GM23338 (cell line): ENCODE results near the gene ELL3. TPM values are rescaled to one million over a fixed set of nuclear protein-coding genes. Genes with fewer than 3 reads are reported as not detected.

Source experiments
- ATAC-seq: fragments of 200-7000 bp; cut with Tn5 transposase; 3 replicates; pipeline ENCODE4 v1.9.1; 2020
- DNase-seq: peaks from one replicate; pipeline ENCODE4 v3.0.0-alpha.2; 2015; ENCODE audit warnings: low spot score
- H2AFZ ChIP-seq: fragments of 200-600 bp; sonication (generic); 2 replicates; pipeline ENCODE4 v1.8.0; 2016; ENCODE audit warnings: antibody characterized with exemption, mild to moderate bottlenecking, moderate library complexity
- H3F3A ChIP-seq: fragments of 200-600 bp; sonication (generic); replicated peaks from 2 replicates; pipeline ENCODE4 v1.8.0; 2017; ENCODE audit warnings: antibody characterized with exemption, mixed run types, low read depth
- H3K27ac ChIP-seq: fragments of 200-600 bp; sonication (generic); 2 replicates; pipeline ENCODE4 v1.6.1; 2016; ENCODE audit warnings: low read depth
- H3K27me3 ChIP-seq: fragments of 200-600 bp; sonication (generic); 2 replicates; pipeline ENCODE4 v1.8.0; 2016; ENCODE audit warnings: mild to moderate bottlenecking, mixed run types, moderate library complexity; ENCODE audit not compliant: insufficient read depth
- H3K36me3 ChIP-seq: fragments of 200-600 bp; sonication (generic); 2 replicates; pipeline ENCODE4 v1.8.0; 2016; ENCODE audit warnings: mild to moderate bottlenecking; ENCODE audit not compliant: insufficient read depth
- H3K4me1 ChIP-seq: fragments of 200-600 bp; sonication (generic); 2 replicates; pipeline ENCODE4 v1.8.0; 2016; ENCODE audit warnings: mild to moderate bottlenecking, moderate library complexity; ENCODE audit not compliant: insufficient read depth
- H3K4me2 ChIP-seq: fragments of 200-600 bp; sonication (generic); 2 replicates; pipeline ENCODE4 v1.7.1; 2017; ENCODE audit warnings: mixed run types
- H3K4me3 ChIP-seq: fragments of 200-600 bp; sonication (generic); 2 replicates; pipeline ENCODE4 v1.6.1; 2016; ENCODE audit warnings: mixed run types
- H3K79me2 ChIP-seq: fragments of 200-600 bp; sonication (generic); replicated peaks from 2 replicates; pipeline ENCODE4 v1.8.0; 2017; ENCODE audit warnings: mild to moderate bottlenecking; ENCODE audit not compliant: insufficient read depth
- H3K9me2 ChIP-seq: fragments of 200-600 bp; sonication (generic); 2 replicates; pipeline ENCODE4 v1.8.0; 2017; ENCODE audit not compliant: insufficient read depth
- H4K20me1 ChIP-seq: fragments of 200-600 bp; sonication (generic); replicated peaks from 2 replicates; pipeline ENCODE4 v1.8.0; 2017; ENCODE audit warnings: mild to moderate bottlenecking; ENCODE audit not compliant: insufficient read depth
- H3K27ac Mint-ChIP-seq: 2 replicates; pipeline ENCODE4 v1.8.0; 2020; ENCODE audit warnings: inconsistent platforms, mild to moderate bottlenecking, moderate library complexity, mixed read lengths
- H3K27me3 Mint-ChIP-seq: 3 replicates; pipeline ENCODE4 v1.8.0; 2022; ENCODE audit warnings: low read depth, mild to moderate bottlenecking, moderate library complexity, mixed read lengths, inconsistent platforms; ENCODE audit not compliant: insufficient read depth, poor library complexity
- H3K36me3 Mint-ChIP-seq: 3 replicates; pipeline ENCODE4 v1.8.0; 2021; ENCODE audit warnings: low read depth, mild to moderate bottlenecking, inconsistent platforms, moderate library complexity, mixed read lengths
- H3K4me1 Mint-ChIP-seq: 3 replicates; pipeline ENCODE4 v1.8.0; 2020; ENCODE audit warnings: mild to moderate bottlenecking, inconsistent platforms, mixed read lengths
- H3K4me3 Mint-ChIP-seq: 3 replicates; pipeline ENCODE4 v1.8.0; 2021; ENCODE audit warnings: moderate library complexity, mild to moderate bottlenecking, inconsistent platforms, mixed read lengths
- H3K9me3 Mint-ChIP-seq: 3 replicates; pipeline ENCODE4 v1.8.0; 2020; ENCODE audit warnings: moderate library complexity, mild to moderate bottlenecking, inconsistent platforms, mixed read lengths
- CREB1 ChIP-seq: fragments of 250-450 bp; sonication (Bioruptor Pico); IDR thresholded peaks from 2 replicates; pipeline ENCODE4 v1.5.0; 2020; ENCODE audit warnings: low read depth, mild to moderate bottlenecking, moderate library complexity
- EZH2 ChIP-seq: fragments of 200-600 bp; sonication (generic); IDR thresholded peaks from one replicate; pipeline ENCODE4 v1.8.0; 2017; ENCODE audit warnings: antibody characterized with exemption, mild to moderate bottlenecking, low read depth; ENCODE audit not compliant: unreplicated experiment
- EZH2phosphoT487 ChIP-seq: fragments of 200-600 bp; sonication (generic); IDR thresholded peaks from one replicate; pipeline ENCODE4 v1.8.1; 2018; ENCODE audit warnings: antibody characterized with exemption; ENCODE audit not compliant: unreplicated experiment
- JUNB ChIP-seq: IDR thresholded peaks from one replicate; pipeline ENCODE4 v1.6.1; 2016; ENCODE audit warnings: antibody characterized with exemption; ENCODE audit not compliant: unreplicated experiment
- NANOG ChIP-seq: IDR thresholded peaks from 2 replicates; pipeline ENCODE4 v1.6.1; 2016; ENCODE audit warnings: antibody characterized with exemption, borderline replicate concordance
- POLR2AphosphoS5 ChIP-seq: IDR thresholded peaks from 2 replicates; pipeline ENCODE4 v1.6.1; 2016; ENCODE audit warnings: antibody characterized with exemption, low read depth
- STAT1 ChIP-seq: IDR thresholded peaks from one replicate; pipeline ENCODE4 v1.6.1; 2016; ENCODE audit warnings: antibody characterized with exemption; ENCODE audit not compliant: unreplicated experiment
- ZNF114 ChIP-seq: fragments of 250-450 bp; sonication (Bioruptor Pico); IDR thresholded peaks from 2 replicates; pipeline ENCODE4 v1.5.0; 2020; ENCODE audit warnings: mild to moderate bottlenecking, moderate library complexity
- ZNF331 ChIP-seq: fragments of 250-450 bp; sonication (Bioruptor Pico); IDR thresholded peaks from 2 replicates; pipeline ENCODE4 v1.5.0; 2020; ENCODE audit warnings: low read depth, mild to moderate bottlenecking, moderate library complexity
- polyA plus RNA-seq: library from polyadenylated mRNA; unstranded; fragments of >200 nt; fragmentation: Nextera tagmentation; extraction: Ambion mirVana; gene quantifications from 2 replicates; pipeline ENCODE4 v1.2.1, GENCODE V29; 2016
- total RNA-seq: library from RNA; depleted of rRNA; stranded (reverse); fragments of >200 nt; shearing (Covaris generic); gene quantifications from 2 replicates; pipeline ENCODE4 v1.2.3, GENCODE V29; 2014
- TF ChIP-seq, protein P1 (sequence below): IDR thresholded peaks from one replicate; pipeline ENCODE4 v1.6.1; 2018; ENCODE audit warnings: antibody characterized with exemption; ENCODE audit not compliant: unreplicated experiment
- TF ChIP-seq, protein P2 (sequence below): IDR thresholded peaks from 2 replicates; pipeline ENCODE4 v1.6.1; 2016; ENCODE audit warnings: antibody characterized with exemption
- TF ChIP-seq, protein P3 (sequence below), 2 experiments: fragments of 200-600 bp in 1 of 2; sonication (generic) in 1 of 2; conservative IDR thresholded peaks; 2 replicates each; pipeline versions ENCODE4 v1.5.1 to v1.6.1; 2016 to 2017; ENCODE audit warnings: antibody characterized with exemption in 2 of 2, low read depth in 2 of 2, mild to moderate bottlenecking in 2 of 2, moderate library complexity in 1 of 2
- TF ChIP-seq, protein P4 (sequence below): fragments of 250-450 bp; sonication (Bioruptor Pico); IDR thresholded peaks from 2 replicates; pipeline ENCODE4 v1.5.0; 2020; ENCODE audit warnings: mild to moderate bottlenecking, moderate library complexity

Gene ELL3
- total and polyA plus RNA-seq, 2 experiments from 2014 or later: 13.6 to 14.2 TPM

DNA sequence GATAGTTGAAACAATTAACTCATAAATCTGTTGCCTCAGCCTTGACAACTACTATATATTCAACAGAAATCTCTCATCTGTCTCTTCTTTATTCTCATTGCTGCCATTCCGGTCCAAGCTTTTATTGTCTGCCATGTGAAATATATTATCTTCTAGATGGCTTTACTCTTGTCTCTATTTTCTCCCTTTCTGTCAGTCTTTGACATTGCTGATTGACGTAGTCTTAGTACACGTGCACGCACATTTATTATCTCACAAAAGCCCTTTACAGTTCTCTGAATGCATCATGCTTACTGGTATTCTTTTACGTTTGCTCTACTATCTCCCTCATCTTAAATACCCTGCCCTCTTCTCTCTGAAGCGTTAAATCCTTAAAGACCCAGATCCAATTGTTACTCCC, 24.9 kb downstream of the ELL3 start:
- peaks cover 100% of the 10 kb centered on the region for H3K79me2 ChIP-seq
- no peak overlapping the region for H3K4me3 Mint-ChIP-seq
- H3K27ac Mint-ChIP-seq: no peak overlapping the region
- peaks cover 4% of the 10 kb centered on the region for H3K27me3 Mint-ChIP-seq
- no peak overlapping the region for H2AFZ ChIP-seq
- peaks cover 9% of the 10 kb centered on the region for H3K4me1 ChIP-seq
- H3K36me3 ChIP-seq: peaks cover 48% of the 10 kb centered on the region
- no peak overlapping the region for H3K27ac ChIP-seq
- no peak overlapping the region for H3K4me2 ChIP-seq
- no peak overlapping the region for H3K4me3 ChIP-seq
- H3K9me3 Mint-ChIP-seq: no peaks in the 10 kb centered on the region
- H3K9me2 ChIP-seq: no peaks in the 10 kb centered on the region
- TF ChIP-seq ZNF331 (CRISPR knock-in tag): no peak
- TF ChIP-seq STAT1: no peak
- no peak for TF ChIP-seq NANOG
- TF ChIP-seq, protein P1, sequence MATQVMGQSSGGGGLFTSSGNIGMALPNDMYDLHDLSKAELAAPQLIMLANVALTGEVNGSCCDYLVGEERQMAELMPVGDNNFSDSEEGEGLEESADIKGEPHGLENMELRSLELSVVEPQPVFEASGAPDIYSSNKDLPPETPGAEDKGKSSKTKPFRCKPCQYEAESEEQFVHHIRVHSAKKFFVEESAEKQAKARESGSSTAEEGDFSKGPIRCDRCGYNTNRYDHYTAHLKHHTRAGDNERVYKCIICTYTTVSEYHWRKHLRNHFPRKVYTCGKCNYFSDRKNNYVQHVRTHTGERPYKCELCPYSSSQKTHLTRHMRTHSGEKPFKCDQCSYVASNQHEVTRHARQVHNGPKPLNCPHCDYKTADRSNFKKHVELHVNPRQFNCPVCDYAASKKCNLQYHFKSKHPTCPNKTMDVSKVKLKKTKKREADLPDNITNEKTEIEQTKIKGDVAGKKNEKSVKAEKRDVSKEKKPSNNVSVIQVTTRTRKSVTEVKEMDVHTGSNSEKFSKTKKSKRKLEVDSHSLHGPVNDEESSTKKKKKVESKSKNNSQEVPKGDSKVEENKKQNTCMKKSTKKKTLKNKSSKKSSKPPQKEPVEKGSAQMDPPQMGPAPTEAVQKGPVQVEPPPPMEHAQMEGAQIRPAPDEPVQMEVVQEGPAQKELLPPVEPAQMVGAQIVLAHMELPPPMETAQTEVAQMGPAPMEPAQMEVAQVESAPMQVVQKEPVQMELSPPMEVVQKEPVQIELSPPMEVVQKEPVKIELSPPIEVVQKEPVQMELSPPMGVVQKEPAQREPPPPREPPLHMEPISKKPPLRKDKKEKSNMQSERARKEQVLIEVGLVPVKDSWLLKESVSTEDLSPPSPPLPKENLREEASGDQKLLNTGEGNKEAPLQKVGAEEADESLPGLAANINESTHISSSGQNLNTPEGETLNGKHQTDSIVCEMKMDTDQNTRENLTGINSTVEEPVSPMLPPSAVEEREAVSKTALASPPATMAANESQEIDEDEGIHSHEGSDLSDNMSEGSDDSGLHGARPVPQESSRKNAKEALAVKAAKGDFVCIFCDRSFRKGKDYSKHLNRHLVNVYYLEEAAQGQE: no peak
- no peak for TF ChIP-seq ZNF114 (CRISPR knock-in tag)
- TF ChIP-seq, protein P2, sequence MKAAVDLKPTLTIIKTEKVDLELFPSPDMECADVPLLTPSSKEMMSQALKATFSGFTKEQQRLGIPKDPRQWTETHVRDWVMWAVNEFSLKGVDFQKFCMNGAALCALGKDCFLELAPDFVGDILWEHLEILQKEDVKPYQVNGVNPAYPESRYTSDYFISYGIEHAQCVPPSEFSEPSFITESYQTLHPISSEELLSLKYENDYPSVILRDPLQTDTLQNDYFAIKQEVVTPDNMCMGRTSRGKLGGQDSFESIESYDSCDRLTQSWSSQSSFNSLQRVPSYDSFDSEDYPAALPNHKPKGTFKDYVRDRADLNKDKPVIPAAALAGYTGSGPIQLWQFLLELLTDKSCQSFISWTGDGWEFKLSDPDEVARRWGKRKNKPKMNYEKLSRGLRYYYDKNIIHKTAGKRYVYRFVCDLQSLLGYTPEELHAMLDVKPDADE: no peak
- TF ChIP-seq, protein P3, sequence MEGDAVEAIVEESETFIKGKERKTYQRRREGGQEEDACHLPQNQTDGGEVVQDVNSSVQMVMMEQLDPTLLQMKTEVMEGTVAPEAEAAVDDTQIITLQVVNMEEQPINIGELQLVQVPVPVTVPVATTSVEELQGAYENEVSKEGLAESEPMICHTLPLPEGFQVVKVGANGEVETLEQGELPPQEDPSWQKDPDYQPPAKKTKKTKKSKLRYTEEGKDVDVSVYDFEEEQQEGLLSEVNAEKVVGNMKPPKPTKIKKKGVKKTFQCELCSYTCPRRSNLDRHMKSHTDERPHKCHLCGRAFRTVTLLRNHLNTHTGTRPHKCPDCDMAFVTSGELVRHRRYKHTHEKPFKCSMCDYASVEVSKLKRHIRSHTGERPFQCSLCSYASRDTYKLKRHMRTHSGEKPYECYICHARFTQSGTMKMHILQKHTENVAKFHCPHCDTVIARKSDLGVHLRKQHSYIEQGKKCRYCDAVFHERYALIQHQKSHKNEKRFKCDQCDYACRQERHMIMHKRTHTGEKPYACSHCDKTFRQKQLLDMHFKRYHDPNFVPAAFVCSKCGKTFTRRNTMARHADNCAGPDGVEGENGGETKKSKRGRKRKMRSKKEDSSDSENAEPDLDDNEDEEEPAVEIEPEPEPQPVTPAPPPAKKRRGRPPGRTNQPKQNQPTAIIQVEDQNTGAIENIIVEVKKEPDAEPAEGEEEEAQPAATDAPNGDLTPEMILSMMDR (conservative IDR thresholded peaks at IDR 0.05; ENCODE audit: low read depth in 2 of 2): no peak
- TF ChIP-seq JUNB: no peak
- TF ChIP-seq, protein P4, sequence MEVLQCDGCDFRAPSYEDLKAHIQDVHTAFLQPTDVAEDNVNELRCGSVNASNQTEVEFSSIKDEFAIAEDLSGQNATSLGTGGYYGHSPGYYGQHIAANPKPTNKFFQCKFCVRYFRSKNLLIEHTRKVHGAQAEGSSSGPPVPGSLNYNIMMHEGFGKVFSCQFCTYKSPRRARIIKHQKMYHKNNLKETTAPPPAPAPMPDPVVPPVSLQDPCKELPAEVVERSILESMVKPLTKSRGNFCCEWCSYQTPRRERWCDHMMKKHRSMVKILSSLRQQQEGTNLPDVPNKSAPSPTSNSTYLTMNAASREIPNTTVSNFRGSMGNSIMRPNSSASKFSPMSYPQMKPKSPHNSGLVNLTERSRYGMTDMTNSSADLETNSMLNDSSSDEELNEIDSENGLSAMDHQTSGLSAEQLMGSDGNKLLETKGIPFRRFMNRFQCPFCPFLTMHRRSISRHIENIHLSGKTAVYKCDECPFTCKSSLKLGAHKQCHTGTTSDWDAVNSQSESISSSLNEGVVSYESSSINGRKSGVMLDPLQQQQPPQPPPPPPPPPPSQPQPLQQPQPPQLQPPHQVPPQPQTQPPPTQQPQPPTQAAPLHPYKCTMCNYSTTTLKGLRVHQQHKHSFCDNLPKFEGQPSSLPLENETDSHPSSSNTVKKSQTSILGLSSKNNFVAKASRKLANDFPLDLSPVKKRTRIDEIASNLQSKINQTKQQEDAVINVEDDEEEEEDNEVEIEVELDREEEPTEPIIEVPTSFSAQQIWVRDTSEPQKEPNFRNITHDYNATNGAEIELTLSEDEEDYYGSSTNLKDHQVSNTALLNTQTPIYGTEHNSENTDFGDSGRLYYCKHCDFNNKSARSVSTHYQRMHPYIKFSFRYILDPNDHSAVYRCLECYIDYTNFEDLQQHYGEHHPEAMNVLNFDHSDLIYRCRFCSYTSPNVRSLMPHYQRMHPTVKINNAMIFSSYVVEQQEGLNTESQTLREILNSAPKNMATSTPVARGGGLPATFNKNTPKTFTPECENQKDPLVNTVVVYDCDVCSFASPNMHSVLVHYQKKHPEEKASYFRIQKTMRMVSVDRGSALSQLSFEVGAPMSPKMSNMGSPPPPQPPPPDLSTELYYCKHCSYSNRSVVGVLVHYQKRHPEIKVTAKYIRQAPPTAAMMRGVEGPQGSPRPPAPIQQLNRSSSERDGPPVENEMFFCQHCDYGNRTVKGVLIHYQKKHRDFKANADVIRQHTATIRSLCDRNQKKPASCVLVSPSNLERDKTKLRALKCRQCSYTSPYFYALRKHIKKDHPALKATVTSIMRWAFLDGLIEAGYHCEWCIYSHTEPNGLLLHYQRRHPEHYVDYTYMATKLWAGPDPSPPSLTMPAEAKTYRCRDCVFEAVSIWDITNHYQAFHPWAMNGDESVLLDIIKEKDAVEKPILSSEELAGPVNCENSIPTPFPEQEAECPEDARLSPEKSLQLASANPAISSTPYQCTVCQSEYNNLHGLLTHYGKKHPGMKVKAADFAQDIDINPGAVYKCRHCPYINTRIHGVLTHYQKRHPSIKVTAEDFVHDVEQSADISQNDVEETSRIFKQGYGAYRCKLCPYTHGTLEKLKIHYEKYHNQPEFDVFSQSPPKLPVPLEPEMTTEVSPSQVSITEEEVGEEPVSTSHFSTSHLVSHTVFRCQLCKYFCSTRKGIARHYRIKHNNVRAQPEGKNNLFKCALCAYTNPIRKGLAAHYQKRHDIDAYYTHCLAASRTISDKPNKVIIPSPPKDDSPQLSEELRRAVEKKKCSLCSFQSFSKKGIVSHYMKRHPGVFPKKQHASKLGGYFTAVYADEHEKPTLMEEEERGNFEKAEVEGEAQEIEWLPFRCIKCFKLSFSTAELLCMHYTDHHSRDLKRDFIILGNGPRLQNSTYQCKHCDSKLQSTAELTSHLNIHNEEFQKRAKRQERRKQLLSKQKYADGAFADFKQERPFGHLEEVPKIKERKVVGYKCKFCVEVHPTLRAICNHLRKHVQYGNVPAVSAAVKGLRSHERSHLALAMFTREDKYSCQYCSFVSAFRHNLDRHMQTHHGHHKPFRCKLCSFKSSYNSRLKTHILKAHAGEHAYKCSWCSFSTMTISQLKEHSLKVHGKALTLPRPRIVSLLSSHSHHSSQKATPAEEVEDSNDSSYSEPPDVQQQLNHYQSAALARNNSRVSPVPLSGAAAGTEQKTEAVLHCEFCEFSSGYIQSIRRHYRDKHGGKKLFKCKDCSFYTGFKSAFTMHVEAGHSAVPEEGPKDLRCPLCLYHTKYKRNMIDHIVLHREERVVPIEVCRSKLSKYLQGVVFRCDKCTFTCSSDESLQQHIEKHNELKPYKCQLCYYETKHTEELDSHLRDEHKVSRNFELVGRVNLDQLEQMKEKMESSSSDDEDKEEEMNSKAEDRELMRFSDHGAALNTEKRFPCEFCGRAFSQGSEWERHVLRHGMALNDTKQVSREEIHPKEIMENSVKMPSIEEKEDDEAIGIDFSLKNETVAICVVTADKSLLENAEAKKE (CRISPR knock-in tag): no peak
- no peak for TF ChIP-seq EZH2phosphoT487
- no peak for TF ChIP-seq EZH2
- TF ChIP-seq POLR2AphosphoS5: no peak
- no peak for TF ChIP-seq CREB1
- DNase-seq (no peak), ATAC-seq (no peak)
- H3K27me3 ChIP-seq: no peaks in the 10 kb centered on the region
- peaks cover 11% of the 10 kb centered on the region; the same call in 2 of the 3 replicates for H3K4me1 Mint-ChIP-seq
- peaks cover 84% of the 10 kb centered on the region for H4K20me1 ChIP-seq
- H3F3A ChIP-seq: no peaks in the 10 kb centered on the region
- peaks cover 59% of the 10 kb centered on the region for H3K36me3 Mint-ChIP-seq
